ENCODE results near the gene GALNT2.

The GALNT2 gene

GRCh38 chr1:230142608-230143210 is 75.7 kb downstream of the GALNT2 start:
- TF ChIP-seq EZH2 (IDR thresholded peaks at IDR 0.05; ENCODE audit: borderline replicate concordance, low read depth, low read length, severe bottlenecking) (no peak), CTCF (IDR thresholded peaks at IDR 0.05; ENCODE audit: borderline replicate concordance, extremely low read depth, low read length, poor library complexity, severe bottlenecking) (no peak)
- peaks cover 100% of the 10 kb centered on the region for H4K20me1 ChIP-seq (ENCODE audit: insufficient read depth, low read length)
- no peaks in the 10 kb centered on the region for H3K9me3 ChIP-seq (ENCODE audit: insufficient read depth, low read length, severe bottlenecking)
- H3K4me2 ChIP-seq (ENCODE audit: insufficient read depth, low read length) = no peak overlapping the region
- peak overlapping the region; percentile 70 for H3K27ac ChIP-seq (ENCODE audit: low read length)
- no peaks in the 10 kb centered on the region for H3K27me3 ChIP-seq (ENCODE audit: insufficient read depth, low read length, poor library complexity)
- DNase-seq (no peak), ATAC-seq (ENCODE audit: insufficient read depth, low read depth) (no peak)
- H2AFZ ChIP-seq (ENCODE audit: low read depth, low read length) = no peak overlapping the region
- H3K4me3 ChIP-seq (ENCODE audit: low read depth in 1 of 2, low read length in 2 of 2) = no peak overlapping the region
- peak overlapping the region; percentile 5; the same call in 1 of the 2 replicates for H3K9ac ChIP-seq (ENCODE audit: low read depth, low read length)
- H3K79me2 ChIP-seq (ENCODE audit: insufficient read depth, low read length) = peaks cover 100% of the 10 kb centered on the region
- peaks cover 81% of the 10 kb centered on the region for H3K36me3 ChIP-seq (ENCODE audit: insufficient read depth, low read length)
- H3K4me1 ChIP-seq (ENCODE audit: insufficient read depth, low read length) = peaks cover 94% of the 10 kb centered on the region

- no peak overlapping the region for H3K4me2 ChIP-seq (ENCODE audit: insufficient read depth, low read length)
- H3K4me1 ChIP-seq (ENCODE audit: insufficient read depth, low read length) = peaks cover 91% of the 10 kb centered on the region
- H3K79me2 ChIP-seq (ENCODE audit: insufficient read depth, low read length) = peaks cover 100% of the 10 kb centered on the region
- TF ChIP-seq EZH2 (IDR thresholded peaks at IDR 0.05; ENCODE audit: borderline replicate concordance, low read depth, low read length, severe bottlenecking) = no peak
- TF ChIP-seq CTCF (IDR thresholded peaks at IDR 0.05; ENCODE audit: borderline replicate concordance, extremely low read depth, low read length, poor library complexity, severe bottlenecking) = no peak
- H3K4me3 ChIP-seq (ENCODE audit: low read depth in 1 of 2, low read length in 2 of 2) = no peak overlapping the region
- peaks cover 100% of the 10 kb centered on the region for H4K20me1 ChIP-seq (ENCODE audit: insufficient read depth, low read length)
- H3K36me3 ChIP-seq (ENCODE audit: insufficient read depth, low read length) = peaks cover 79% of the 10 kb centered on the region
- H3K9me3 ChIP-seq (ENCODE audit: insufficient read depth, low read length, severe bottlenecking) = no peaks in the 10 kb centered on the region
- ATAC-seq (ENCODE audit: insufficient read depth, low read depth) (no peak), DNase-seq (no peak)
- H3K27ac ChIP-seq (ENCODE audit: low read length) = peak overlapping the region; percentile 70
- no peak overlapping the region for H3K9ac ChIP-seq (ENCODE audit: low read depth, low read length)
- no peak overlapping the region for H2AFZ ChIP-seq (ENCODE audit: low read depth, low read length)
- no peaks in the 10 kb centered on the region for H3K27me3 ChIP-seq (ENCODE audit: insufficient read depth, low read length, poor library complexity)
These were observed 76.5 kb downstream of the GALNT2 start for GRCh38 chr1:230143534-230143933.

- no peak overlapping the region for H2AFZ ChIP-seq (ENCODE audit: low read depth, low read length)
These were observed 77.1 kb downstream of the GALNT2 start for GRCh38 chr1:230144010-230144614.

More at GRCh38 chr1:230144010-230144614, 77.1 kb downstream of the GALNT2 start:
- peak overlapping the region; percentile 70 for H3K27ac ChIP-seq (ENCODE audit: low read length)
- H4K20me1 ChIP-seq (ENCODE audit: insufficient read depth, low read length) = peaks cover 100% of the 10 kb centered on the region
- ATAC-seq (ENCODE audit: insufficient read depth, low read depth) (no peak), DNase-seq (no peak)
- peaks cover 89% of the 10 kb centered on the region for H3K4me1 ChIP-seq (ENCODE audit: insufficient read depth, low read length)
- H3K4me3 ChIP-seq (ENCODE audit: low read depth in 1 of 2, low read length in 2 of 2) = no peak overlapping the region
- no peaks in the 10 kb centered on the region for H3K27me3 ChIP-seq (ENCODE audit: insufficient read depth, low read length, poor library complexity)
- peaks cover 100% of the 10 kb centered on the region for H3K79me2 ChIP-seq (ENCODE audit: insufficient read depth, low read length)
- H3K36me3 ChIP-seq (ENCODE audit: insufficient read depth, low read length) = peaks cover 74% of the 10 kb centered on the region
- peak overlapping the region; percentile 1; the same call in 1 of the 2 replicates for H3K4me2 ChIP-seq (ENCODE audit: insufficient read depth, low read length)
- H3K9me3 ChIP-seq (ENCODE audit: insufficient read depth, low read length, severe bottlenecking) = no peaks in the 10 kb centered on the region
- TF ChIP-seq CTCF (IDR thresholded peaks at IDR 0.05; ENCODE audit: borderline replicate concordance, extremely low read depth, low read length, poor library complexity, severe bottlenecking) (no peak), EZH2 (IDR thresholded peaks at IDR 0.05; ENCODE audit: borderline replicate concordance, low read depth, low read length, severe bottlenecking) (no peak)
- no peak overlapping the region for H3K9ac ChIP-seq (ENCODE audit: low read depth, low read length)

Data from DND-41 (cell line).